HG03196 (cell line): ENCODE data around the gene BBX.
"Not testable (repeated sequence)": the region's sequence is repeated elsewhere in the genome, so short reads cannot be mapped to it uniquely, and the experiment has no call there.

ENCODE experiments used
- ATAC-seq: cut with Tn5 transposase; IDR thresholded peaks from one replicate; pipeline ENCODE4 v1.9.1; 2021; ENCODE audit not compliant: unreplicated experiment

Gene BBX

DNA sequence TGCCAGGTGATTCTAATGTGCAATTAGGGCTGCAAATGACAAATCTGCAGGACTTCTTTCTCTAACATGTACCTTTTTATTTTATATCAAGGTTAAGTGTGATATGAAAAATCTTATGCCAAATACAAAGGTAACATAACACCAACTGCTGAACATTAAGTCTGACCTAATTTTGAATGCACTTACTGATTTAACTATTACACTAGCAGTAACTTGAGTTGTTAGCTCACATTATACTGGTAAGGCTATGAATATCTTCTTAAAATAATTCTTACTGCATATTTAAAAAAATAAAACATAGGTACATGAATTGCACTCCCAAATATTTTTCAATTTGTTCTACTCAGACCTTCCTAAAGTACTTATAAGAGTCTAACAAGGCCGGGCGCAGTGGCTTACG is 308.8 kb downstream of the BBX start:
- ATAC-seq: no peak

DNA sequence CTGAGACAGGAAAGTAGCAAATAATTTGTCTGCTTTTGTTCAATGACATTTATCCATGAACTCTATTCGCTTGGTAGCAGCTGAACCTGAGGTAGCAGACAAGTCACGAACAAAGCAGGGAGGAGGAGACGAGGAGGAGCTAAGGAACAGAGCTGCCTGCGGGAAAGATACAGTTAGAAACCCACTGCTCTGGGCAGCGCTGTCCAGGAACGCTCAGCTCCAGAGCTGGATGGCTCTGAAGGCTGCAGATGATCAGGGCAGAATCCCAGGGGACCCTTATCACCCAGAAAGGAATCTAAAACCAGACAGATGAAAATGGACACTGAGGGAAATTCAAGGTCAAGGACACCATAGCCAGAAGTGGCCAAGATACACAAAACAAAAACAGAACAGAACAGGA is 310.3 kb downstream of the BBX start:
- no peak for ATAC-seq

DNA sequence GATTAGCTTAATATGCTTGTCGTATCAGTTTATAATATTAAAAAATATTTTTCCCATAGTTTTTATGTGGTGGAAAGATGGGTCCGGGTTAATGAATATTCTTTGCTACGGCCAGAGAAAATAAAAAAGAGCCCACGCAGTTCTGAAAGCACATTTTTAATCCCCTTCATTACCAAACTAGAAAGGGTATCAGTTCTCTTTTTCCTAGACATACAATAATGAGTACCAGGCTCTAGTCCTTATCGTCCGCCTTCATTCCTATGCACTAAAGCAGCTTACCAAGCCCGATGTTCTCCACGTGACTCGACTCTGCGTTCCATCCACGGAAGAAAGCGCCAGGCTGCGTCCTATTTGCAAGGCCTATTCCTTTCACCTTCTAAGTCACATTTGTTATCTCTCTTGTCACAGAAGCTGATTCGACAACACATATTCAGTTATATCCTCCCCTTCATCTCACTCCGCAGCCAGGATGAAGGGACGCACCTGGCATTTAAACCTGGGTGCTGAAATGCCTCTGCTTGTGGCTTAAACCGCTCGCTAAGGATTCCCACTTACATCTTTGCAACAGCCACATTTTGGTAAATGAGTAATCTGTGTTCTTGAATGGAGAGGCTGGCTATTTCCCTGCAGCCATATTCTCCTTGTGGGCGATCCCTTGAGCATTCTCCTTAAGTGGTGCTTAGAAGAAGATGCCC is 311.1 kb downstream of the BBX start:
- ATAC-seq: no peak

DNA sequence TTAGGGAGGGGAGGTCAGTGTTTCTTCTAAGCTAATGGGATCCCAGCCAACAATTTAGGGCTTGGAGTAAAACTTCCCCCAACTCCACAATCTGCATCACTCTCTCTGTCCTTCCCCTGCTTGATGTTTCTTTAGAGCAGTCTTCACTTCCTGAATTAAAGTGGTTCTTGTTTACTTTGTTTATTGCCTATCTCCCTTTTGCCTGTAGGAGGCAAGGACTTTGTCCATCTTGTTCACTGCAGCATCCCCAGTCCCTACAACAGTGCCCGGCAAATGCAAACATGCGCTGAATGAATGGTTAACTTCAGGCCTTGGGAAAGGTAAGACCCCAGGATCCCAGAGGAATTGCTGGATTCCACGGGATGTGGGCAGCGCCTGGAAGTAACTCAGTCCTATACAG is 312.2 kb downstream of the BBX start:
- ATAC-seq: not testable (repeated sequence)

DNA sequence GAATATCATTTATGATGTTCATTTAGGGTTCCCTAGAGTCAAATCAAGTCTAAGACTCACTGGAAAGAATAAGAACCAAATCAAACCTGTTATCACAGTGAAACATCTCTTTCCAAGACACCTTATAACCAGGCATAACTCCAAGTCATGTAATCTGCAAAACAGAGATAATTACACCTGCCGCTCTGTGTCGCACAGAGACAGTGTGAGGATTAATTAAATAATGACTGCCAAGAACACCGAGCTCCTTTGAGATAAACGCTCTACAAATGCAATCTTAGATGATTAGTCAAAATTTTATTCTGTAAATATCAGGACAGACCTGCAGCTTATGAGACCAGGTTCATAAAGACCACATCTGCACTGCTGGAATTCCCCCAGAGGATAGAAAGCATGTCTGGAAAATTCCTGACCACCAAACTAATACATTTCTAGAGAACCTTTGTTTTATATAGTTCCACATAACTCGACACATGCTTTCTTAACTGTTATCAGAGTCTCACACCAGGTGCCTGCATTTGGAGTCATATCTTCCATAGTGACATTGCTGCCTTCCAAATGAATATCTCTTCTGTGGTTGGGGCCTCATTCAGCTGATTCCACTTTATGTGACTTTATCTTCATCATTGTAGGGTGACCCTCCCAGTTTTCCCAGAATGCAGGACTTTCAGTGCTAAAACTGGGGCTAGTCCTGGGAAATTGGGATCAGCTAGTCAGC is 315.3 kb downstream of the BBX start:
- ATAC-seq: no peak

DNA sequence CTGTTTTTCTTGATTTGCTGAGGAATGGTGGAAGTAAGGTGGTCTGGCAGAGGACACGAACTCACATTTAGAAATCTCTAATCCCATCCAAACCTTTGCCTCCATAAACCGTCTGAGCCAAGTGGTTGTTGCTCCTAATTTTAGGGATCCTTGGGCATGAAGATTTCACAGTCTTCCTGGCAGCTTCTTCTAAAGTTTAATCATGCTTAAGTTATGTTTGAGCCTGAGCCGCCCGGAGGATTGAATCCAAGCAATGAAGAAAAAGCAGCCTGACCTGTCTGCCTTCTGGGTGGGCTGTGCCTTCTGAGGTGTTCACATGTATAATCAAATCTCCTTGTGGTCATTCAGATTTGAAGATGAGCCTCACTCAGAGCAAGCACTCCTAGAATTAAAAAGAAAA is 319.1 kb downstream of the BBX start:
- ATAC-seq: no peak

DNA sequence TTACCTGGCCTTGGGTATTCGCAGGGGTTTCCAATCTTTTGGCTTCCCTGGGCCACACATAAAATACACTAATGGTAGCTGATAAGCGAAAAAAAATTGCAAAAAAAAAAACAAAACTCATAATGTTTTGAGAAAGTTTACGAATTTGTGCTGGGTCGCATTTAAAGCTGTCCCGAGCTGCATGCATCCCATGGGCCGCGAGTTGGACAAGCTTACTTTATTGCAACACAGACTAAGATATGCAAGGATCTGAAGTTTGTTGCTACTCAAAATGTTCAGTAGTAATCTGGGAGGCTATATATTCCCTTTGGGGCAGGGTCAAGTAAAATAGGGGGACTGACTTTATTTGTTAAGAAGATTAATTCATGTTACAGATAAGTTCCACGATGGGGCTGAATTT is 320.2 kb downstream of the BBX start:
- no peak for ATAC-seq

DNA sequence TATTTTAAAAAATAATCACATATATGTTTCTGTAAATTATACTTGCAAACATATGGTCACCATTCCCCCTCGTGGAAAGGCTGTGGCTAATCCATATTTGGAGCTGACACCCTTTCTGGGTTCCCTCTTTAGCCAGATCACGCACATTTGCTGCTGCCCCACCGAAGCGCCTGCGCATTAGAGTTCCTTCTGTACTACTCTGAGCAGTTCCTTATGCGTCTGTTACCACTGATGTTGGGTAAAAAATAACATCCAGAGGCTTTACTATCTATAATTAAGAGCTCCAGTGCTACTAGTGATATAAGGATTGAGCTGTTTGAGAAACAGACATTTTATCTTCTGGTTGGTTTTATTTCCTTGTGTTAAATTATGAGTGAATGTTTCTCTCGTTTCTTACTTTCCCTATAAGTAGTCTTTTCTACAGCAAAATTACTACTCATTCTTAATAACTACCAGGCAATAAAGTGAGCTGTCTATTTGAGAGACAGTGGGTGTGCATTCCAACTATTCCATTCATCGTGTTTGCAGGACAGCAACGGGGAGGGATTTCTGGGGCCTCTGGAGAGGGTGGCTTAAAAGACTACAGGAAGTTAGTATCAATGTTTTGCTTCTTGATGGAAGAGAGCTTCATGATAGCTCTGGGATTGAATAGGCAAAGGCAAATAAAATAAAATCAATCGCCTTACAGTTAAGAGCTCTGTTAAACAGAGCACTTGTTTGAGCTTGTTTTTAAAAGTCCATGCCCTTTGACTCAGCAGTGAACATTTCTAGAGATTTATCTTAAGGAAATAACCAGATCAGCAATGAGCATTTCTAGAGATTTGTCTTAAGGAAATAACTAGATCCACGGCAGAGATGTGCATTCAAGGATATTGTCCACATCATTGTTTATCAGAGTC is 322.9 kb downstream of the BBX start:
- no peak for ATAC-seq

DNA sequence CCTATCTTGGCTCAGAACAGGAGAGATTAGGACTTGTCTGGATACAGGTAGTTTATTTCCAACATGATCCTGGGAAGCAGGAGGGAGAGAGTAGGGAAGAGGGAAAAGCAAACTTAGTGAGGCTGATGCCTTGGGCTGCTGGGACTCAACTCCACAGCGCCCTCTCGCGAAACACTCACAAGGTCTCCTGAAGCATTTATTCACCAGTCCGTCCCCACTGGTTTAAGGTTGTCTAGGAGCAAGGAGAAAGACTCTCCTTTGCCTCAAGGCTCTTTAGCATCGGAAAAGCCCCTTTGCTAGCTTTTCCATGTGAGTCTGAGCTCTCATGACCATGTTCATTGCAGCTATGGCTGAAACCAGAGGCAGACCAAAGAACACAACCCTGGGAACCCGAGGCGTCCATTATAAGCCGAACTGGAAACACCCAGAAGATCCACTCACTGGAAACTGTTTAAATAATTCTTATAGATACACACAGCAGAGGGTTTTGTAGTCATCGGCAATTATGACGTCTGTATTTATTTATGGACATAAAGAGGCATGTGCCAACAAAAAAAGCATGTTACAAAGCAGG is 323.6 kb downstream of the BBX start:
- no peak for ATAC-seq

DNA sequence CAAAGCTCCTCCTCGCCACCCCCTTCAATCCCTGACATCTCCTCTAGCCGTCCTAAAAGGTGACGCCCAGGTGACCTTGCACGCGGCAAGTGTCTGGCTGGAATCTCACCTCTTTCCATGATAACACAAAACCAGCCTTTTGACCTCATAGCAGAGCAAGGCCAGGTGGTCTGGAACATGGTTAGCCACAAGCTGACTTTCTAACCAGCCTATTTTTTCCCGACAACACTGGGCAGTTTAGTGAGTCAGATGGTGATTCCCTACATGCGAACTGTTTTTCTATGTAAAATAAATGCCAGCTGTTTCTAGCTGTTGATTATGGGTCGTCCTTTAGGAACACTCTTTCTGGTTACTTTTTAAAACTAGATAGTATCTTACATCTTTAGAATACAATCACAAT is 325.0 kb downstream of the BBX start:
- no peak for ATAC-seq

DNA sequence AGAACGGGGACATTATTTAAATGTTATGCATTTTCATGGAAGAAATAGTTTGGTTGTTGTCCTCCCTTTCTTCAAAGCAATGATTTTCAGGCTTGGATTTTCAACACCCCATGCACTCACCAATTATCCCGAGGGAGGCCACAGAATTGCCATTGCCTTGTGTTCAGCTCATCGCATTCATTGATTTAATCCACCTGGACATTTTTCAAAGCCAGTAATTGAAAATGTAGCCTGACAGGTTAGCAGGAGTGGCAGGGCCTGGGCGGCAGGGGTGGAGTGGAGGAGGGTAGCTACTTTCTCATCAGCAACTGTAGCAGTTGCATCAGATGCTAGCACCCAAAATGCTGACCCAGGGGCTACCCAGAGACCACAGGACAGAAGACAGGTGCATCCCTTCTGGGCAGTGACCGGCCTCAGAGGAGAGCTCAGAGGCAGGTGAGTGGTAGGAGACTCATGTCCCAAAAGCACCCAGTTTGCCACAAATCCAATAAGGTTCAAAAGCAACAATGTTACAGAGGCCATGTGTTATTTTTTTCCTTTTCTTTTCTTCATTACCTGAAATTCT is 325.7 kb downstream of the BBX start:
- ATAC-seq: no peak

DNA sequence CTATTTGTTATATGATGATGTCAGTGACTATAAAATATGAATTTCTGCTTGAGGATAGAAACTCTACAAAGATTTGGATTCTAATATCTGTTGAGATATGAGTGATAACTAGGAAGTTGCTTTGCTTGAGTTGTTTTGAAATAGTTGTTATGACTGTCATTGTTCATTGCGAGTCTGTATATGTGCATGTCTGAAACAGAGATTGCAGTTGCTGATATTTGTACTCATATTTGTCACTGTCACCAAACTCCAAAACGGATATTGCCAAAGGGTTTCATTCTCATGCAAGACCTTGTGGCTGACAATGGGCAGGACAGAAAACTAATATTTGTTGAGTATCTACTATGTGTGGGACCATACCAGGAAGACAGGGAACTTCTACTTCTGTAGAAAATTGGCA is 327.9 kb downstream of the BBX start:
- no peak for ATAC-seq

DNA sequence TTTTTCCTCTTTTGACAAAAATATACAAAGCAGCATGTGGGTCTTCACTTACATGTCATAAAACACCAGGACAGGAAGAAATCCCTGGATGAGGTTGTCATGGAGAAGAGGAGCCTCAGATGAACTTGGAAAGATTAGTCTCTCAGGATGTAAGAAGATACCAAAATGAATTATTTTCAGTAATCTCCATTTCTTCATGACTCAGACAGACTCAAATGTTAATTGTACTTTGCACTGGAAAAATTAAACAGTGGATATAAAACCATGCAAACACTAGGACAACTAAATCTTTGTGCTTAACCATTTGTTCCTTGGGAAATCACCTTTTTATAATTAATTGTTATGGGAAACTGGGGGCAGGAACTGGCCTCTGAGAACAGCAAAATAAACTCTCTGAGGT is 331.1 kb downstream of the BBX start:
- no peak for ATAC-seq

DNA sequence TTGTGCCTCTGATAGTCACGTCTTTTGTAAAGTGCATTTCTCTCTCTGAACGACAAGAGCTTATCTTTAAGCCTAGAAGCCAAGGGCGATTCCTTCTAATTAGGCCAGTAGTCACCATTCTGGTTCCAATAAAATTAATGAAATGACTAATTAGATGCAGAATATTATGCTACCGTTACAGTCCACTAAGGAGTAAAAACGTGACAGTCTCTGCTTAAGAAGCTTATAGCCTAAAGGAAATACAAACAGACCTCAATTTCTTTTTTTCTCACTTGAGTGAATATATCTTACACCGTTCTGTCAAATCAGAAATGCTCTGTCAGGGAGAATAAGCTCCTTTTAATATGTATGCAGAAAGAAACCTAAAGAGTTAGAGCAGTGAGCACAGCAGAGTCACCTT is 332.0 kb downstream of the BBX start:
- no peak for ATAC-seq

DNA sequence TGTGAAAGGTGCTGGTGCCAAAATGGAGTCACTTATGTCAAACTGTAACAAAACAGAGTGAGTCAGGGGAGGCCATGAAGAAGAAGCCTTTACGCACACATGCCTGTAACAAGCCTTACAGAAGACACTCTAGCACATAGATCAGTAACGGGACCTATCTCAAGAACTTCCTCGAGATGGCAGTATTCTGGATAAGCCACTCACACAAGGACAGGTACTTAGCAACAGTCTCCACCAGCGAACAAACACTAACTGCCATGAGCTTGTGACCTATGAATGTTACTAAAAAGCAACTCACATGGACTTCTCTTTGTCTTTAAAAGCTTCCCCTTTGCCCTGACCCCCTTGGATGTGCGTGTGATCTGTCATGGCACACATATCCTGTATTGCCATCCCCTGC is 332.9 kb downstream of the BBX start:
- ATAC-seq: no peak

DNA sequence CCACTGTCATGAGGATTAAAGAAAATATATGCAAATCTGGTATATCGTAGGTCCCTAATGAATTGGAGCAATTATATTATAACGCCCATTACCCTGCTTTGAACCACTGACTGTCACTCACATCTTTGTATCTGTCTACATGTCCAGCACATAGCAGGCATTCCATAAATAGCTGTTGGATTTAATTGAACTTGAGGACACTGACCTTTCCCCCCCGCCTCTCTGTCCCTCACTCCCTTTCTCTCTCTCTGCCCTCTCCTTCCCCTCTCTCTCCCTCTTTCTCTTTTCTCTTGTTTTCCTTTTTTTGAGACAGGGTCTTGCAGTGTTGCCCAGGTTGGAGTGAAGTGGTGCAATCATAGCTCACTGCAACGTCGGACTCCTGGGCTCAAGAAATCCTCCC is 335.1 kb downstream of the BBX start:
- ATAC-seq: no peak

DNA sequence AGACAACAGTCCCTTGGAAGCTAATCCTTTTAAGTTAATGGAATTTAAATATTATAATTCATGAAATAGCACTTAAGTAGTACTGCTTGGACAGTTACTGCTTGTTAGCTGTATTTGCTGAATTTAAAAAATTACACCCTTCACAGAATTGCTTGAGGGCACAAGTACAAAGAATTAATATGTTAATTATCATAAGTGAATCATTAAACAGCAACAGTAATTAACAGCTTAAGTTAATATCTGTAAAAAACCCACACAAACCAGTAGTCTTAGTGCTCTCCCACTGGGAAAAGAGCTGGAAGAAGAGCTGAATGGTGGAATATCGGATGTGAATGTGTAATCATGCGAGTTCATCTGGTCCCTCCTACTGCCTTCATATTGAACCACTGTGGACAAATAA is 336.1 kb downstream of the BBX start:
- no peak for ATAC-seq
